Renal cortex interstitium (tissue), 11 donors: ENCODE measurements around the gene METTL21C. TPM values are rescaled to one million over a fixed set of nuclear protein-coding genes. Genes with fewer than 3 reads are reported as not detected.

ENCODE experiments used
- DNase-seq, 11 donors: peaks; one replicate each; pipeline ENCODE4 v3.0.0-alpha.2; 2013; ENCODE audit warnings: low read depth in 9 of 11, low spot score in 4 of 11; ENCODE audit errors: extremely low read depth in 1 of 11
- polyA plus RNA-seq, 3 donors: library from polyadenylated mRNA; unstranded; fragments of 120-200 nt; gene quantifications; one replicate each; pipeline ENCODE4 v1.2.1, GENCODE V29; 2013; ENCODE audit not compliant: insufficient read length in 3 of 3

The METTL21C gene
- polyA plus RNA-seq, 3 donors = 0.22 to 0.86 (median 0.82) TPM

DNA sequence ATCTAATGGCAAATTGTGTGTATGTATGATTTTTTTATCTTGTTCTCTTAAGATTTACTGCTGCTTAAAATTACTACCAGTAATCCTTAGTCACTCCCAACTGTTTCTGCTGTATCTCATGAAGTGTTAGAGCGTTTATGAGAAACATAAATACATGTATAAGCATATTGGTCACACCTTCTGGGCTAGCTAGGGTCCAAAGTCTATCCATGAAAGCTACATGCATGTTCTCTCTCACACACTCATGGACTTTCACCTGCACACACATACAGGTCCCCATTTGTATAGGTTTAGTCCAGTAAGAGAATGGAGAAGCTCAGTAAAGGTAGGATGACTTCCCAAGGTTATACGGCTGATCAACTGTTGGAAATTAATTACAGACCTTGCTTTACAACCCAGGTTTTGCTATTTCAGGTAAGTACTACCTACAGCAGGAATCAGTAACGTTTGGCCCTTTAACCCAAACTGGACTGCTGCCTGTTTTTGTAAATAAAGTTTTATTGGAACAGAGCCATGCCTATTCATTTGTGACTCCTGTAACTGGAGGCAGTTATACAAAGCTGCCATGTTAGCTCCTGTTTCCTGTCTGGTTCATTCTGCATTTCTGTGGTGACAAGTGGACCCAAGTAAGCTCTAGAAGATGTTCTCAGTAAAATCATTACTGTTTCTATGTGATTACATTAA, 15.3 kb downstream of the METTL21C start:
- no peak for DNase-seq

DNA sequence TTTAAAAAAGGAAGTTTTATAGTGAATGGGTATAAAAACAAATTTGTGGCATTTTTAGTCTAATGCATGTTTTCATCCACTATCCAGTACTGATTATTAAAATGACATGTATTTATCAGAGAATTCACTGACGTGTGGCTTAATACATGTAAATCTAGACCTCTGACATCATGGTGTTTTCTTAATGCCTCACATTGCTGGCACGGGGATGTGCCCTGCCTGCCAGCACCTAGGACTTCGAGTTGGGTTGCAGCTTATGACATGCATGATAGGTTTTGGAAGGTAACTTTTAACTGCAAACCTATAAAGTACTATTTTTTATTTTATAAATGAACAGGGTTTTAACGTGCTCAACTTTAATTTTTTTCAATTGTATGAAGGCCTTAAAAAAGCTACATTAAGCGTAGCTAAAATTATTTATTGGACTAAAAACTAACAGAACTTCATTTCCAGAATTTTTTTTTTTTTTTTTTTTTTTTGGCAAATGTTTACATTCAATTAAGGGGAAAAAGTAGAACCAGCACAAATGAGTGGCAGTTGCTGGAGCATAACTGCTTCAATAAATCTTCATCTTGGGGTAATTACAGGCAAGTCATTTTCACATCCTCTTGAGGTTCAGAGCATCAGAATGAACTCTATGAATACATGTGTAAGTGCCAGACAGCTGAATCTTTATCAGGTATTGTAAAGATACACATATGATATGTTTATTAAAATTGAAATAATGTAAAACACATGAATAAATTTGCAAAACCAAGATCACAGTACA, 16.3 kb downstream of the METTL21C start:
- DNase-seq = peak in 3 of 11 donors; percentile 24 to 51 (median 32)

GRCh38 chr13:102677122-102677521, 17.7 kb downstream of the METTL21C start:
- peak in 3 of 11 donors; percentile 31 to 44 (median 39) for DNase-seq

DNA sequence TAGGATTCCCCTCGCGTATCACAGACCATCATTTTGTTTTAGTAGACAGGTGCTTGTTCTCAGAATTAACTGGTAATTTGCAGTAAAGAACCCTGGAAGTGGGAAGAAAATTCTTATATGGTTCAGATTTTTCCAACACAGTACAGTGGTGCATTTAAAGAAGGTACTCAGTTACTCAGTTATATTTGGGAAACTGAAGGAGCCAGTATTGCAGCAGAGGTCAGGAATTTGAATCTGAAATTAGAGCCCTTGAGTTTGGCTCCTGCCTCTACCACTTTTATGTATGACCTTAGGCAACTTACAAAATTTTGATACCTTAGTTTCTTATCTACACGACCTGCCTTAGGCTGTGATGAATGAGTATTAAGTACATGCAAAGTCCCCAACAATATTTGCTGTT, 19.7 kb downstream of the METTL21C start:
- DNase-seq = no peak

DNA sequence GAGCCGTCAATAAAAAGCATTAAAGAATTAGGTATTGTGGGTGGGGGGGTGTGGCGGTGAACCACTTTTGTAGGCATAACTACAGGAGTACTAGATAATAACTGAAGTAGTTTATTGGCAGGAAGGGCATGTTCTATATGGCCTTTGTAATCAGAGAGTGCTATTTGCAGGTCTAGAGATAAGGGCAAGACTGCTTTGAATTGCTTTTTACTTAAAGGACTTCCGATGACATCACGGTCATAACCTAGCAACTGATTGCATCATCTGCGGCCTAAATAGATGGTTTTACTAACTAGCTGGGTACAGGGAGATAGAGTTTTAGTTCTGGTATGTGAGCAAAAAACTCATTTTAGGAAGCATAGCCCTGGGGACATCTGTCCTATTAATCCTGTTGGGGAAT, 24.7 kb downstream of the METTL21C start:
- no peak for DNase-seq

DNA sequence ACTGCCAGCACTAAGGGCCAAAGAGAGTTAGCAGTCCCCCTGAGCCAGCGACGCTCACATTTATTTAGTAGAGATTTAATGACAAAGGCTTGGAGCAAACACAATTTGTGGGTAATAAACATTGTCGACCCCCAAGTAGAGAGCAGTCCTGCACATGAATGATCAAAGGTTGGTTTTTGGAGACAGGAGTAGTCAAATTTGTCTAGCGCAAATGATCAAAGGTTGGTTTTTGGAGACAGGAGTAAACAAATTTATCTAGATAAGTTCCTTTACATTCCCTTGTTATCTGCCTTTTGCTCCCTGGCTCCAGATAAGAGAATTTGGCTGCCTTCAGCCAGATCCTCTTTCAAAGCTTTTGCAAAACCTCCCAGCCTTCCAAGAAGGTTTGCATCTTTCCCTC, 26.9 kb downstream of the METTL21C start:
- no peak for DNase-seq

GRCh38 chr13:102667023-102667422, 27.8 kb downstream of the METTL21C start:
- no peak for DNase-seq

DNA sequence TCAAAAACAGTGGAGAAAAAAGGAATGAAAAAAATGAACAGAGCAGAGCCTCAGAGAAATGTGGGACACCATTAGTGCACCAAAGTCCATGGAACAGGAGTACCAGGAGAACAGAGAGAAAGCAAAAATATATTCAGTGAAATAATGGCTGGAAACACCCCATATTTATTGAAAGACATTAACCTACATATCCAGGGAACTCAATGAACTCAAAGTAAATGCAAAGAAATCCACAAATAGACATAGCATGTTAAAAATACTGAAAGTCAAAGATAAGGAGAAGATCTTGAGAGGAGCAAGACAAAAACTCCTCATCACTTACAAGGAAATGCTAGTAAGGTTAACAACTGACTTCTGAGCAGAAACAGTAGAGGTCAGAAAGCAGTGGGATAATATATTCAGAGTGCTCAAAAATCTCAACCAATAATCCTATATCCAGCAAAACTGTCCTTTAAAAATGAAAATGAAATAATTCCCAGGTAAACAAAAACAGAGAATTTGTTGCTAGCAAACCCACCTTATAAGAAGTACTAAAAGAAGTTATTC, 35.6 kb downstream of the METTL21C start:
- no peak for DNase-seq

DNA sequence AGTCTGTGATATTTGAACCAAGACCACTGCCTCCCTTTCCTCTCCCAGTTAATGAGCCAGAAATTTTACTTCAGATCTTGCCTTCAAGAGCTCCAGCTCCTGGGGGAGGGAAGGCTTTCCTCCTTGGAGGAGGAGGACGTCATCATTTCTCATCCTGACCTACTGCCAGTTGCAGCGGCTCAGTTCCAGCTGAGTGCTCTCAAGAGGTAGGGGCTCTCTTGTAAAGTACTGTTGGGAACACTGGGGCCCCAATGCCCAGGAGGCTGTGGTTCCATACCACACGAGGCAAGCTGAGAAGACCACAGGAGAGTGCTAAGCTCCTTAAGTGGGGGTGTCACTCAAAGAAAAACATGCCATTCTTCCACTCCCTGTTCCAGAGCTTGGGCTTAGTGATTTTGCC, 36.2 kb downstream of the METTL21C start:
- peak in 2 of 11 donors; percentile 33 to 53 for DNase-seq

DNA sequence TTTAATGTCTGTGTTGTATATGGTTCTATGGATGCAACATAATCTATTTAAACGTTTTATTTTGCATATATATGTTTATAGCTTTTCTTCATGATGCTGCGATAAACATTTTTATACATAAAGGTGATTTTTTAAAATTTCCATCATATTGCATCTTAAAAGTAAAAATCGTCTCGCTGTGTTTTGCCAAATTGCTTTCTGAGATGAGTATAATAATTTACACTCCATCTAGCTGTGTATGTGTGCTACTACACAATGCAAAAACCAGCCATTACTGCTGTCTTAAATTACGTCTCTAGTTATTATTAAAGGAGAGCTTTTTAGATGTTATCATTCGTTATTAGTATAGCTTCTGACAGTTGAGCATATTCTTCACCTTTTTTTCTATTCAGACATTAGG, 37.2 kb downstream of the METTL21C start:
- no peak for DNase-seq

GRCh38 chr13:102654756-102655155, 40.1 kb downstream of the METTL21C start:
- DNase-seq = no peak

- DNase-seq = peak in 1 of 11 donors; percentile 4
Observed at GRCh38 chr13:102651892-102652291, 43.0 kb downstream of the METTL21C start.

GRCh38 chr13:102651392-102651791, 43.5 kb downstream of the METTL21C start:
- no peak for DNase-seq

DNA sequence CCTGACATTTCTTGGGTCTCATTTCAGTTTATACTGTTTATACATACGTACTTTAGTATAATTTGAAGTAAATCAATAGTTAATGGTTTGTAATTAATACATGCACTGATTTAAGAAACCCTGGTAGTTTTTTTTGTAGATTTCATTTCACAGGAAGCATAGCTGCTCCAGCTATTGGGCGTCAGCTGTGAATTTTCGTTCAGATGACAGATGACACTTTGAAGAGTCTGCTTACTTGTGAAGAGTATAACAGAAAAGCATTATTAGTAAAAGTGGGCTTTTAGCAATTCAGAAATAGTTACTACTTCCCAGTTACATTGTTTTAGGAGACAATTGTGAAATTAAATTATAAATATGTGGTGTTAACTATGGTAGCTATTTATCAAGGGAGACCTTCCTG, 44.4 kb downstream of the METTL21C start:
- DNase-seq = no peak

DNA sequence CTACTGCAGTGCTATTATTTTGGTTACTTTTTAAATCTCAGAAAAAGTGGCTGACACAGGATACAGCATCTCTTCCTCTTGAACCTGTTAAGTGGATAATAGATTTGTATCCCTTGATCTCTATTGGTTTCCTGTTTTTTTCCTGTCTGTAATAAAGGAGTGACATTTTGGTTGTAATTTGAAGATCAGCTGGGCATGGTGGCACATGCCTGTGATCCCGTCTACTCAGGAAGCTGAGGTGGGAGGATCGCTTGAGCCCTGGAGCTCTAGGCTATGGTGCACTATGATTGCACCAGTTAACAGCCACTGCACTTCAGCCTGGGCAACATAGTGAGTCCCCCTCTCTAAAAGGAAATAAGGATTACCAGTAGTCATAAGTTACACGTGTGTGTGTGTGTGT, 46.8 kb downstream of the METTL21C start:
- DNase-seq = no peak

DNA sequence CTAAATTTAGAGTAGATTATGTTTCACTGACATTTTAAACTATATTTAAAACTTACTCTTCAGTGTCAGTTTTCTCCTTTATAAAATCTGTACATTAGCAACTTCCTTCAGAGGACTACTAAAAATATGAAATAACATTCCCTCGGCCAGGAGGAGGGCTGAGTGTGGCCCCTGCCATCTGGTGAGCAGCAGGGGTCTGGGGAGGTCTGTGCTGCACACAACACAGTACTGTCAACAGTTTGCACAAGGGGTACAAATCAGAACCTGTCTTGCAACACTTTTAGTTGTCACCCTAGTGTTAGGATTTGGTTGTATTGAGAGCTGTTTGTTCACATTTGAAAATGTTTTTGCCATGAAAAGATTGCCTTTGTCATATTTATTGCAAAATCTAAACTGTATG, 49.1 kb downstream of the METTL21C start:
- DNase-seq = no peak

DNA sequence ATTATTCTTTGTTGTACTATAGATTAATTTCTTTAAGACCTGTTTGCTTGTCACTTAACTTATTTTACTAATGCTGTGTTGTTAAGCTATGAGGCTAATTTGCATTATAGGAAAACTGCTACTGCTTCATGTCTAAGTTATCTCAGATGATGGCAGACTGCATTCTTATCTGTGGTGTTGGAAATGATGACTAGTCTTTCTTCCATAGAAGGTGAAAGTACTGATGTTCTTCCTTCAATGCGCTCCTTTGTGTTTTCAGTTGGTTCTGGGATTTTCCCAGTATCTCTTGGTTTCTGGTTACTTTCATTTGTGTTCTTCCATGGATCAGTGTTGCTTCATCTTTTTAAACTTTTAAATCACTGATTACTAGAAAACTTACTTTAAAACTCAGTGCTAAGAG, 51.2 kb downstream of the METTL21C start:
- no peak for DNase-seq

- peak in 8 of 11 donors; percentile 15 to 55 (median 38) for DNase-seq
Observed at GRCh38 chr13:102642475-102642874, 52.4 kb downstream of the METTL21C start.

- no peak for DNase-seq
Observed at GRCh38 chr13:102642029-102642428, 52.8 kb downstream of the METTL21C start.

- DNase-seq = no peak
Observed at GRCh38 chr13:102638741-102639140, 56.1 kb downstream of the METTL21C start.
